GM18517 (cell line): ENCODE measurements around the gene CENPK.
"Not testable (repeated sequence)": the region's sequence is repeated elsewhere in the genome, so short reads cannot be mapped to it uniquely, and the experiment has no call there.

Experiments used
- ATAC-seq: cut with Tn5 transposase; IDR thresholded peaks from one replicate; pipeline ENCODE4 v1.9.1; 2021; ENCODE audit warnings: mild to moderate bottlenecking, moderate library complexity; ENCODE audit not compliant: unreplicated experiment

Gene CENPK

DNA sequence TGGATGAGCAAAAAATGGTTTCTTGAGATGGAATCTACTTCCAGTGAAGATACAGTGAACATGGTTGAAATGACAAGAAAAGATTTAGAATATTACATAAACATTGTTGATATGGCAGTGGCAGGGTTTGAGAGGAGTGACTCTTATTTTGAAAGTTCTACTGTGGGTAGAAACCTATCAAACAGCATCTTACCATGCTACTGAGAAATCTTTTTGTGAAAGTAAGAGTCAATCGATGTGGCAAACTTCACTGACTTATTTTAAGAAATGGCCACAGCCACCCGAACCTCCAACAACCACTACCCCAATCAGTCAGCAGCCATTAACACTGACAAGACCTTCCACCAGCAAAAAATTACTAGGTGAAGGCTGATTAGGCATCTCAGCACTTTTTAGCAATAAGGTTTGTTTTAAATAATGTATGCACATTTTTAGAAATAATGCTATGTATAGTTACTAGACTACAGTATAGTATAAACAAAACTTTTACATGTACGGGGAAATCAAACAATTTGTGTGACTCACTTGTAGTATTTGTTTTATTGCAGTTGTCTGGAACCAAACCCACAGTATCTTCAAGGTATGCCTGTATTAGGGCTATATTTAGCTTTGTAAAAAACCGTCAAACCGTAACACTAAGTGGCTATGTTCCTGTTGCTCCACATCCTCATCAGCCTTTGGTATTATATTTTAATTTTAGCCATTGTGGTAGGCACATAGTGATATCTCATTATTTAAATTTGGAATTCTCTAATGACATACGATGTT, 50.6 kb downstream of the CENPK start:
- no peak for ATAC-seq

- ATAC-seq, result no peak
Measured at GRCh38 chr5:65508978-65509377, 54.0 kb downstream of the CENPK start.

DNA sequence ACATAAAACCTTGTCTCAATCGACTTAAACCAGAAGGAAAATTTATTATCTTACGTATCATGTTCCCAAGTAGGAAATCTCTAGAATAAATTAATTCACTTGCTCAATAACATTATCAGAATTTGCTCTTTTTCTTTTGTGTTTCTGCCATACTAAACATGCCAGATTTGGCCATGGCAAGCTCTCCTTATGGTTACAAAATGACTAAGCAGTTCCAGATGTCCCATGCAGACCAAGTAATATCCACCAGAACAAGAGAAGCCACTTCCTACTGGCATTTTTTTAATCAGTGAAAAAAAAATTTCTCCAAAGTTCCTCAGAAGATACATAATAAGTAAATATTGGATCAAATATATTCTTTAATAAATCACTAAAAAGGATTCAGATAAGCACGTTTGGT, 56.0 kb downstream of the CENPK start:
- ATAC-seq, result no peak

- ATAC-seq, result no peak
Measured at GRCh38 chr5:65489119-65489518, 73.8 kb downstream of the CENPK start.

GRCh38 chr5:65488038-65488687, 74.8 kb downstream of the CENPK start:
- ATAC-seq, result not testable (repeated sequence)

DNA sequence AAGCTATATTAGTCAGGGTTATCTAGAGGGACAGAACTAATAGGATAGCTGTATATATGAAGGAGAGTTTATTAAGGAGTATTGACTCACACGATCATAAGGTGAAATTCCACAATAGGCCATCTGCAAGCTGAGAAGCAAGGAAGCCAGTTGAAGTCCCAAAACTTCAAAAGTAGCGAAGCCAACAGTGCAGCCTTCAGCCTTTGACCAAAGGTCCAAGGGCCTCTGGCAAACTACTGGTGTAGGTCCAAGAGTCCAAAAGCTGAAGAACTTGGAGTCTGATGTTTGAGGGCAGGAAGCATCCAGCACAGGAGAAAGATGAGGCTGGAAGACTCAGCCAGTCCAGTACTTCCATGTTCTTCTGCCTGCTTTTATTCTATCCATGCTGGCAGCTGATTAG, 76.2 kb downstream of the CENPK start:
- not testable (repeated sequence) for ATAC-seq

DNA sequence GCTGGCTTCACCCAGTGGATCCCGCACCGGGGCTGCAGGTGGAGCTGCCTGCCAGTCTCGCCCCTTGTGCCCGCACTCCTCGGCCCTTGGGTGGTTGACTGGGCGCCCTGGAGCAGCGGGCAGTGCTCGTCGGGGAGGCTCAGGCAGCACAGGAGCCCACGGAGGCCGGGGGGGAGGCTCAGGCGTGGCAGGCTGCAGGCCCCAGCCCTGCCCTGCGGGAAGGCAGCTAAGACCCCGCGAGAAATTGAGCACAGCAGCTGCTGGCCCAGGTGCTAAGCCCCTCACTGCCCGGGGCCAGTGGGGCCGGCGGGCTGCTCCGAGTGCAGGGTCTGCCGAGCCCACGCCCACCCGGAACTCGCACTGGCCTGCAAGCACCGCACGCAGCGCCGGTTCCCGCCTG, 77.6 kb downstream of the CENPK start:
- no peak for ATAC-seq

GRCh38 chr5:65483546-65484346, 79.2 kb downstream of the CENPK start:
- peak; percentile 63 for ATAC-seq

- ATAC-seq, result peak; percentile 10
Measured at GRCh38 chr5:65482736-65483545, 80.0 kb downstream of the CENPK start.

DNA sequence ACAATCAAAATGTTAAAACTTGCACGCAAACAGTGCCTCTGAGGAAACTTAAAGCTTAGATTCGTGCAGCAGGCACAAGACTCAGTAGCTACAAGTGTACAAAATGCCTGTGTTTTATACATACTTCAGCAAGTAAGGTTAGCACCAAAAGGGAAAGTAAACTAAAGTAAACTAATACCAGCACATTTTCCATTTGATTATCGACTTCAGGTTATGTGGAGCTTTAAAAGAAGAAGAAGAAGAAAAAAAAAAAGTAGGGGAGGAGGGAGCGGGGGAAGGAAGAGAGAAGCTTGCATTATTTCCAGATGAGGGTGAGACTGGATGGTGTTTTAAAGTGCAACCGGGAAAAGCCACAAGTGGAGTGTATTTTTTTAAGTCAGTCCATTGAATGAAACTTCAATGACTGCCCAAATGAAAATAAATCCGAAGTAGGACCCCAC, 80.7 kb downstream of the CENPK start:
- ATAC-seq, result no peak

GRCh38 chr5:65481635-65482295, 81.2 kb downstream of the CENPK start, which contains the start of gene ADAMTS6:
Gene ADAMTS6 (minus strand): TSS chr5:65481920. CDS start chr5:65473673, 8,247 bp downstream.
- peak; percentile 67 for ATAC-seq

- ATAC-seq, result peak; percentile 2
Measured at GRCh38 chr5:65481171-65481581, 81.8 kb downstream of the CENPK start.

DNA sequence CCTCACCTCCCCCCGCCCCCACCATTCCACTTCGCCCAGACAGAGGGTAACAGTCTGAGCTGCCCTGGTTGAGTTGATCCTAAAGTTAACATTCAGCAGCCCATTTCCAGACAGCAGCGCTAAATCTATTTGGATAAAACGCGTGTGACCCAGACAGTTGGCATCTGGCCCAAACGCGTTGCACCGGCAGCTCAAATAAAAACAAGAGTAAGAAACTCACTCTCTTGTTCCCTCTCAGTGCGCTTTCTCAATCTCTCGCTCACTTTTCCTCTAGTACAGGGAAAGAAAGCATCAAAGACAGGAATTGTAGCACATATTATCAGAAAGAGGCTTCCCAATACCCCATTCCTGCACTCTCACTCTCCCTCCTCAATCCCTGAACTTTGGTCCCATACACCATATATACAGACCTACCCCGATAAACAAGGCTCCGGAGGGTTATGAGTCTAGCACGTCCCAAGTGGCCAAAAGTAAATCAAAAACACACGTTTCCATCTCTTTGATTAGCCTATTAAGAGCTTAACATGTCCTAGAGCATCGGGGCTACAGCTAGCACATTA, 82.6 kb downstream of the CENPK start:
- peak; percentile 29 for ATAC-seq

DNA sequence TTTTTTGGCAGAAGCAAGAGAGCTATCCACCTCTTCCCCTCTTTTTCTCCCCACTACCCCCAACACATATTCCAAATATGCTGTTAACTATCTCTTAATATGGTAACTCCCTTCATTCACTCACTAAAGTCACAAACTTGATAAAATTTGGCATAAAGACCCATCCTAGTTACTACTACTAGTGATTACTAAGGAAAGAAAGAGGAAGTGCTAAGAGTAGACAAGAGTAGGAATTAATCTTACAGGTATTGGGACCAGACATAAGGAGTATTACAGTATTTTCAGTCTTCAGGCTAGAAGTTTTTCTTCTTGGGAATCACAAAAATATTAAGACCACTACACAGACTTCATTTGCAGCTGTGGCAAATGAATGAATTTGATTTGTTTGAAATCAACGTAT, 83.4 kb downstream of the CENPK start:
- no peak for ATAC-seq

DNA sequence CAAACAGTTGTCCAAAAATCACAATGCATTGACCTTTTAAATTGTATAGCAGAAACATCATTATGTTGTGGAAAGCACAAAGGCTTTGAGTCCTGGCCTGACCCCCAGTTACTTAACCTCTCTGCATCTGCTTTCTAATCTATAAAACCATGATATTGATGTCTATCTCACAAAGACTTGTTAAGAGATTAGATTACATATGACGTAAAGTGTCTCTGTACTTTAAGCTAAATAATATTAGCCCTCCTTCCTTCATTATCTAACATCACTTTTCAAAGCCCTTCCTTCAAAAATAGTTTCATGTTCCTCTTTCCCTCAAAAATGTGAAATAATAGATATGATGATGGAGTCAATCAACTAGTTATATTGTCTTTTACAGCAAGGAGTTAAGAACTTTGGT, 84.6 kb downstream of the CENPK start:
- ATAC-seq, result no peak

DNA sequence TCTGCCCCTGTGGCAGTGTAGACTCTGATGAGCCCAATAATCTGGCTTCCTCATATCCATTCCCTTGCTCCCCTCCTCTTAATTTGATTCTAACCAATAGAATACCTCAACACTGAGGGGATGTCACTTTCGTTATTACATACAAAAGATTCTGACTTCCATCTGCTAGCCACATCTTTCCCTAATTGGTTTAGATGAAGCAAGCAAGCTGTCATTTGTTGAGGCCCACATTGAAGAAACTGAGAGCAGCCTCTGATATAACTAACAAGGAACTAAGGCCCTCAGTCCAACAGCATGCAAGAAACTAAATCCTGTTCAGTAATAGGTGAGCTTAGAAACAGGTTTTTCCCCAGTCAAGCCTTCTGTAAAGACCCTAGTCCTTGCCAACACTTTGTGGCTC, 87.1 kb downstream of the CENPK start:
- ATAC-seq, result no peak

GRCh38 chr5:65475336-65475735, 87.6 kb downstream of the CENPK start:
- no peak for ATAC-seq

- ATAC-seq, result no peak
Measured at GRCh38 chr5:65474130-65474711, 88.7 kb downstream of the CENPK start.

GRCh38 chr5:65468633-65469032, 94.3 kb downstream of the CENPK start:
- ATAC-seq, result no peak
